Measurements from ENCODE around the gene H1-8.

H1-8 gene

DNA sequence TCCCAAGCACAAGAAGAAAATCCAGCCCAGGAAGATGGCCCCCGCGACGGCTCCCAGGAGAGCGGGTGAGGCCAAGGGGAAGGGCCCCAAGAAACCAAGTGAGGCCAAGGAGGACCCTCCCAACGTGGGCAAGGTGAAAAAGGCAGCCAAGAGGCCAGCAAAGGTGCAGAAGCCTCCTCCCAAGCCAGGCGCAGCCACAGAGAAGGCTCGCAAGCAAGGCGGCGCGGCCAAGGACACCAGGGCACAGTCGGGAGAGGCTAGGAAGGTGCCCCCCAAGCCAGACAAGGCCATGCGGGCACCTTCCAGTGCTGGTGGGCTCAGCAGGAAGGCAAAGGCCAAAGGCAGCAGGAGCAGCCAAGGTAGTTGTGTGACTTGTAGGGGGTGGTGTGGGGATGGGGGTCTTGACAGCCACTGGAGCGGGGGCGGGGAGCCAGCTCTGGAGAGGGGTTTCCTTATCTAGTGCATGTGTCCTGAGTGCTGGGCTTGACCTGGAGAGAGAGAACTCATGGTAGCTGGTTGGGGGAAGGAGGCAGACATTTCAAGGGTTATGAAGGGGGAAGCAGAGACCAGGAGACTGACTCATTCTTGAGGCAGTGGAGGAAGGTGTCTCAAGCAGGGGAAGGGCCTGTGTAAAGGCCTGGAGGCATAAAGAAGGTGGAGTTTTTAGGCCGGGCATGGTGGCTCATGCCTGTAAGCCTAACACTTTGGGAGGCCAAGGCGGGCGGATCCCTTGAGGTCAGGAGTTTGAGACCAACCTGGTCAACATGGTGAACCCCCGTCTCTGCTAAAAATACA is 6.2 kb downstream of the H1-8 start:
- Histone ChIP-seq H3K4me1 (peaks cover 14% of the 10 kb centered on the region), H3K4me3 (ENCODE audit: low read depth, low read length) (no peak overlapping the region), H3K9me3 (no peaks in the 10 kb centered on the region), H3K27me3 (no peaks in the 10 kb centered on the region), H3K36me3 (no peaks in the 10 kb centered on the region)
- TF ChIP-seq, protein P1, sequence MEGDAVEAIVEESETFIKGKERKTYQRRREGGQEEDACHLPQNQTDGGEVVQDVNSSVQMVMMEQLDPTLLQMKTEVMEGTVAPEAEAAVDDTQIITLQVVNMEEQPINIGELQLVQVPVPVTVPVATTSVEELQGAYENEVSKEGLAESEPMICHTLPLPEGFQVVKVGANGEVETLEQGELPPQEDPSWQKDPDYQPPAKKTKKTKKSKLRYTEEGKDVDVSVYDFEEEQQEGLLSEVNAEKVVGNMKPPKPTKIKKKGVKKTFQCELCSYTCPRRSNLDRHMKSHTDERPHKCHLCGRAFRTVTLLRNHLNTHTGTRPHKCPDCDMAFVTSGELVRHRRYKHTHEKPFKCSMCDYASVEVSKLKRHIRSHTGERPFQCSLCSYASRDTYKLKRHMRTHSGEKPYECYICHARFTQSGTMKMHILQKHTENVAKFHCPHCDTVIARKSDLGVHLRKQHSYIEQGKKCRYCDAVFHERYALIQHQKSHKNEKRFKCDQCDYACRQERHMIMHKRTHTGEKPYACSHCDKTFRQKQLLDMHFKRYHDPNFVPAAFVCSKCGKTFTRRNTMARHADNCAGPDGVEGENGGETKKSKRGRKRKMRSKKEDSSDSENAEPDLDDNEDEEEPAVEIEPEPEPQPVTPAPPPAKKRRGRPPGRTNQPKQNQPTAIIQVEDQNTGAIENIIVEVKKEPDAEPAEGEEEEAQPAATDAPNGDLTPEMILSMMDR (IDR thresholded peaks at IDR 0.05; ENCODE audit: low read depth, low read length): no peak
- no peak for DNase-seq

DNA sequence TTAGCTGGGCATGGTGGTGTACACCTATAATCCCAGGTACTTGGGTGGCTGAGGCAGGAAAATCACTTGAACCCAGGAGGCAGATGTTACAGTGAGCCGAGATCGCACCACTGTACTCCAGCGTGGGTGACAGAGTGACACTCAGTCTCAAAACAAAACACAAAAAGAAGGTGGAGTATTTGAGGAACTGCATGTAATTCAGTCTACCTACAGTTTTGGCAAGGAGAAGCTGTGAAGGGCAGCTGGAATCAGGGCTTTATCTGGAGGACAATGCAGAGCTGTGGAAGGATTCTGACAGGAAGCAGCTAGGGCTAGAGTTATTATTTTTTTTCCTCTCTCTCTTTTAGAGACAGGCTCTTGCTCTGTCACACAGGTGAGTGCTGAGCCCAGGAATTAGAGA is 6.8 kb downstream of the H1-8 start:
- Histone ChIP-seq H3K4me3 (ENCODE audit: low read depth, low read length) (no peak overlapping the region), H3K36me3 (no peaks in the 10 kb centered on the region), H3K4me1 (peaks cover 20% of the 10 kb centered on the region), H3K27me3 (no peaks in the 10 kb centered on the region), H3K9me3 (no peaks in the 10 kb centered on the region)
- no peak for DNase-seq
- TF ChIP-seq, protein P1 (IDR thresholded peaks at IDR 0.05; ENCODE audit: low read depth, low read length): no peak

- Histone ChIP-seq H3K27me3 (no peaks in the 10 kb centered on the region), H3K4me3 (ENCODE audit: low read depth, low read length) (no peak overlapping the region), H3K4me1 (peaks cover 29% of the 10 kb centered on the region), H3K9me3 (no peaks in the 10 kb centered on the region), H3K36me3 (peaks cover 5% of the 10 kb centered on the region; the same call in 1 of the 2 replicates)
- peak; percentile 29 for DNase-seq
- TF ChIP-seq, protein P1 (IDR thresholded peaks at IDR 0.05; ENCODE audit: low read depth, low read length): no peak
These were observed 9.5 kb downstream of the H1-8 start for GRCh38 chr3:129552287-129553050.

- no peaks in the 10 kb centered on the region for H3K9me3 ChIP-seq
- H3K27me3 ChIP-seq: no peaks in the 10 kb centered on the region
- H3K4me3 ChIP-seq (ENCODE audit: low read depth, low read length): no peak overlapping the region
- H3K36me3 ChIP-seq: peaks cover 6% of the 10 kb centered on the region; the same call in 1 of the 2 replicates
- DNase-seq: peak; percentile 5
- H3K4me1 ChIP-seq: peaks cover 36% of the 10 kb centered on the region
- TF ChIP-seq, protein P1 (IDR thresholded peaks at IDR 0.05; ENCODE audit: low read depth, low read length): no peak
These were observed 10.2 kb downstream of the H1-8 start for GRCh38 chr3:129553171-129553570.

- Histone ChIP-seq H3K27me3 (no peaks in the 10 kb centered on the region), H3K4me1 (peaks cover 42% of the 10 kb centered on the region), H3K36me3 (peaks cover 9% of the 10 kb centered on the region; the same call in 1 of the 2 replicates), H3K4me3 (ENCODE audit: low read depth, low read length) (no peak overlapping the region), H3K9me3 (no peaks in the 10 kb centered on the region)
- TF ChIP-seq, protein P1 (IDR thresholded peaks at IDR 0.05; ENCODE audit: low read depth, low read length): no peak
- DNase-seq: peak; percentile 9
These were observed 10.7 kb downstream of the H1-8 start for GRCh38 chr3:129553719-129554118.
